ENCODE measurements around the gene CFAP77.
A peak's percentile ranks its signal among the peaks of the same experiment; 100 is the strongest.

Gene CFAP77

GRCh38 chr9:132579427-132579798 is 169.4 kb downstream of the CFAP77 start:
- DNase-seq (ENCODE audit: low read depth, low spot score): no peak

DNA sequence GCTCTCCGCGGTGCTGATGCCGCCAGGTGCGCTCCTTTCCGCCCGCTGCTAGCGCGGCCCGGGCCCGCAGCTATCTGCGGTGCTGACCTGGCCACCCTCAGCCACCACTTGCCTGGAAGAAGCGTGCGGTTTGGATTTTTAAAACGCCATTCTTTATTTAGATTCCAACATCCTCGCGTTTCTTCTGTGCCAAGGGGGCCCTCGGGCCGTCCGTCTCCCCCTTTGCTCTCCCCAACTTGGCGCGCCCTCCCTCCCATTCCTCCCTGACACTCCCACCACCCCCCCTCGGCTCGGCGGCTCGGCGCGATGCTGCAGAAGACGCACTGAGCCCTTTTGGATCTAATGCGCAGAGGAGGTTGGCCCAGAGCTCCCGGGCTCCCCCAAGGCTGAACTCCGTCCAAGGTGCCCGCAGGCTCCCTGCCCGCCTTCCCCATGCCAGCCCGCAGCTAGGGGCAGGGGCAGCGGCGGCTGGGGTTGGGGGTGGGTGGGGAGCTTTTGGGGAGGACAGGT is 172.3 kb downstream of the CFAP77 start, which contains the start of gene BARHL1:
BARHL1 (plus strand) TSS at position 331 of the 510 bp plus-strand sequence. CDS start 192 bp downstream, outside the sequence.
- DNase-seq (ENCODE audit: low read depth, low spot score): no peak

- no peak for DNase-seq (ENCODE audit: low read depth, low spot score)
Measured at GRCh38 chr9:132582786-132583583, 173.0 kb downstream of the CFAP77 start.

GRCh38 chr9:132583584-132584304 is 173.7 kb downstream of the CFAP77 start:
- no peak for DNase-seq (ENCODE audit: low read depth, low spot score)

DNA sequence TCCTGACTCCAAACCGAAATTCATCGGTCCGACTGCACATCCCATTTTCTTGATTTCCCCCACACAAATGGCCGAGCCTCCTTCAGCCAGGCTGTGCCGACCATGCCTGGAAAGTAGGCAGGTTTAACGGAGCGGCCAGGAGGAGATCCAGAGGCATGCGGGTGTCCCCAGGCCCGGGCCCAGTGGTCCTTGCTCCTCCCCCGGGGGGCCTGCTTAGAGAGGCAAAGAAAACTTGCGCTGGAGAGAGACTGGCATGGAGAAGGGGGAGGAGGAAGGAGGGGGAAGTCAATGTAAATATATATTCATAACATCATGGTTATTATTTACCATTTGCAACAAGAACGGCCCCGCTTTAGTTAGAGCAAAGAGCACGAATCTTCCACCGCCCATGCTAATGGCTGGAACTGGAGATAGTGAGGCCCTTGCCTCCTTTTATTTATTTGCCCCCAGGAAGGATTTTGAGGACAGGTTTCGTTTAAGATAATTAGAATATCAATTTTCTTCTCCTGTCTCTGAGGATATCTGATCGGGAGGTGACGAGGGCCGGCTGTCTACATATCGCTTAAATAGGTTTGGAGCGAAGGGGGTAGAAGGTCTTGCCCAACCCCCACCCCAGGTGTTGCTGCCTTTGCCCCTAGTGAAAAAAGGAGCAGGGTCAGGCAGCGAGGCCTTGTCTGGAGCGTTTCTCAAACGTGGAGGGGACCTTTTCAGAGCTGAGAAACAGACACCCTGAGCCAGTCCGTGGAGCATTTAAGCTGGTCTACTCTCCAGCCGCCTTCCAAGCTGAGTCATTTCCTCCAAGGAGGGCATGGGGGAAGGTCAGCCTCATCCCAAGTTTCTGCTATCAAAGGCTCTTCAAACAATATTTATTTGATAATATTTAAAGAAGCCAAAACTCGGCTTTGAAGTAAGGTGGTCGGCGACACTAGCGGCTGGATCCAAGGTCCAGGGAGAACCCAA is 174.9 kb downstream of the CFAP77 start:
- DNase-seq (ENCODE audit: low read depth, low spot score): no peak

DNA sequence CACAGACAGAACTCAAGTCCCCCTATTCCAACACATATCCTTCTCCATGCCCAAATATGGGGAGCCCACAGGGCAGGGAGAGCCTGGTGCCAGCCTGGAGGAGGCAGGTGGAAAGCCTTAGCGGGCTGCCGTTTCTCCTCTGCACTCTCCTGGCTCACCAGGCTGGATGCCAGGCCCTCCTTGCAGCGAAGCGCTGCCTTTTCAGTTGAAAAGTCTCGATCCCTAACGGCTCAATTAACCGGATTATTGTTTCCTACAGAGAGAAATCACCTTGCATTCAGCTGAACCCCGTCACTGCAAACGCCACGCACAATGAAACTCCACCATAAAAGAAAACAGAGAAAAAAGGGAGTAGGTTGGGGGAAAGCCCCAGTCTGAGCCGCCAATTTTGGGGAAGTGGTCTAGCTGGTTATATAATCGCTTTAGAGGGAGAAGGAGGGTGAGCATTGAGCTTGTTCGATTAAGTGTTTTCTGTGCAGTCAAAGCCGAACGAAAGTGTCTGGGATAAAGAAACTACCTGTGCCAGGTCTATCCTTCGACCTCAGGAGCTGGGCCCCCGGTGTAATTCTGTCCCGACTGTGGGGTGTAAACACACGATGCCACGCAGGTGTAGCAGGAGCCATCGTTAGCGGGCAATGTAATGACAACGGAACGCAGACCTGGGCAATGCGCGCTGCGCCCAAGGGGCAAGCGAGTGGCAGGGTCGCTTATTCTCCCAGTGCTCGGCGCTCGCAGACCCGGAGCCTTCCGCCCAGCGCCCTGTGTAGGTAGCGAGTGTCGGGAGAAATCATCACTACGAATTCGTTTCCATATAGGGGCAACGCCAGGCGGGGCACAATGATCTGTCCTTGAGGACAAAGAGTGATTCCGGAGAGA is 176.2 kb downstream of the CFAP77 start:
- DNase-seq (ENCODE audit: low read depth, low spot score): no peak

GRCh38 chr9:132586830-132587591 is 177.0 kb downstream of the CFAP77 start:
- peak; percentile 29 for DNase-seq (ENCODE audit: low read depth, low spot score)

- no peak for DNase-seq (ENCODE audit: low read depth, low spot score)
Measured at GRCh38 chr9:132587592-132587955, 177.6 kb downstream of the CFAP77 start.

- no peak for DNase-seq (ENCODE audit: low read depth, low spot score)
Measured at GRCh38 chr9:132588098-132588497, 178.1 kb downstream of the CFAP77 start.

GRCh38 chr9:132588501-132589147 is 178.6 kb downstream of the CFAP77 start:
- no peak for DNase-seq (ENCODE audit: low read depth, low spot score)

GRCh38 chr9:132589148-132590036 is 179.4 kb downstream of the CFAP77 start:
- DNase-seq (ENCODE audit: low read depth, low spot score): no peak

DNA sequence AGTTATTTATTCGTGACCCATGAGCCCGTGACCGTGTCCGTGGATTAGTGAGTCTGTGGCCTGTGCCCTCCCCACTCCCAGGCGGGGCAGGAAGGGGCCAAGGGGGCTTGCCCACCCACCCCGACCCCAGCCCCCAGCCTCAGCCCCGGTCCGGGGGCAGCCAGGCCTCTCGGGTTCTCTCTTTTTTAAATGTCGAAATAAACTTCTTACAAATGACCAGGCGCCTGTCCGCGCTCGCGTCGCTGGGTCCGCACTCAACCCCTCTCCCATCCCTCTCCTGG is 180.0 kb downstream of the CFAP77 start:
- DNase-seq (ENCODE audit: low read depth, low spot score): no peak

DNA sequence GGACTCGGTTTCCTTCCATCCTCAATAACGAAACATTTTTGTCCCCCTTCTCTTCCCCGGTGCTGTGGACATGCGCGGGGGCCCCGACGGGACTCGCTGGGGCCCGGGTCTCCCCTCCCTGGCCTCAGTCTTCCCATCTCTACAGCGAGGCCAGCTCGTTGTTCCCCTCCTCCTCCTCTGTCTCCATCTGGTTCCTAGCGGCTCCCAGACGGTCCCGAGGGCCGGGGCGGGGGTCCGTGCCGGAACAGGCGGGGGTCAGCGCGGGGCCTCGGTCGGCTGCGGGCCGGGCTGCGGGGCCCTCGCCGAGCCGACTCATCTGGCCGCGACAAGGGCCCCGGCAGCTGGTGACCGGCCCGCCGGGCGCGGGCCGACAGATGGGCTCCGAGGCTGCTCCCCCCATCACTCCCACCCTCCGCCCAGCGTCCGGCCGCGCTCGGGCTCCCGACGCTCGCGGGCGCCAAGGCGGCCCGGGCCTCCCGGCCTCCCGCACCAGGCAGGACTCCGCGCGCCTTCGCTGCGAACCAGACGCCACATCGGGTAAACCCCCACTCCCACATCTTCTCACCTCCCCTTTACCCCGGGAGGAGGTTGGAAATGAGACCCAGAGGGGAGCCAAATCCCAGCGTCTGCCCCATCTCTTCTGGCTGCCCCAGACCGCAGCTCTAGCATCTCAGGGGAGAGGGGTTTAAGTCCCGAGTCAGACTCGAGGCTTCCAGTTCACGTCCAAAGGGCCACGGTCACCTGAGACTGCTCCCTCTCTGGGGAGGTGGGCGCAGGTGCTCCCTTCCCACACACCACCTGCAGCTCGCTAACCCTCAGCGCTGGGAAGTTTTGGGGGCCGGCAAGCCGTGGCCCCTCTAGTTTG is 180.5 kb downstream of the CFAP77 start:
- no peak for DNase-seq (ENCODE audit: low read depth, low spot score)

DNA sequence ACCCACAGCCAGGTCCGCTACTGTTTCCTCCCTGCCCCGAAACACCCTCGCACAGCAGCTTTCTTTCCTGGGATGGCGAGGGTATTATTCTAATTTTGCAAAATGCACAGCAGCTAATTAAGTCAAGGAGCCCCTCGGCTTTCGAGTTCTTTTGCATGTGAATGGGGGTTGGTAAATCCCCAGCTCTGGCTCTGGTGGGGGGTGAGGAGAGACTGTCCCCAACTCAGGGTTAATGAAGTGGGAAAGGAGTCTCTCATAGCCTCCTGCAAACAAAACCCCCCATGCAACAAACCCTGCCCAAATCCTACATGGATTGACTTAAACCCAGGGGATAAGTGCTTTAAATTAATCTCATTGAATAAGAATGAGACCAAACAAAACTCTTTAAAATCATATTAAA is 181.2 kb downstream of the CFAP77 start:
- no peak for DNase-seq (ENCODE audit: low read depth, low spot score)

DNA sequence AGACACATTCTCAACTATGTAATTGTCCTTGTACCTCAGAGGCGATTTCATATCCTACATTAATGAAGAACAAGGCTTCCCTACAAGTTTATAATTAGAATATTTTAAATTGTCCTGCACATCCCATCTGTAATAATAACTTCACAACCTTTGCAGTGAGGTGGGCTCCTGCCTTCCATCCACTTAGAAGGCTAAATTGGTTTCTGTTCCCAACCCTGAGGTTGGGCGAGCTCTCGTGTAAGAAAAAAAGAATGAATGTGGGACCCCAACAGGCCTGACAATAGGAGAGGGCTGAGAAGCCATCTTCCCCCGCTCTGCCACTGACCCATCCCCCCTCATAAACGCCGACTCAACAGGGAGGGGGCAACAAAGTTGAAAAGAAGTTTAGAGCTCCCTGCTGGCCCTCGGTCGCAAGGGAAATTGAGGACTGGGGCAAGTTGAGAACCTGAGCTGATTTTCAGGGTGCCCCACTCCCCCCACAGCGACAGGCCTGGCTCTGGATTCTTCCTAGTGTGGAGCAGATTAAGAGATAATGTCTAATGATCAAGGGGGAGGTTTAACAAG is 181.8 kb downstream of the CFAP77 start:
- DNase-seq (ENCODE audit: low read depth, low spot score): no peak

DNA sequence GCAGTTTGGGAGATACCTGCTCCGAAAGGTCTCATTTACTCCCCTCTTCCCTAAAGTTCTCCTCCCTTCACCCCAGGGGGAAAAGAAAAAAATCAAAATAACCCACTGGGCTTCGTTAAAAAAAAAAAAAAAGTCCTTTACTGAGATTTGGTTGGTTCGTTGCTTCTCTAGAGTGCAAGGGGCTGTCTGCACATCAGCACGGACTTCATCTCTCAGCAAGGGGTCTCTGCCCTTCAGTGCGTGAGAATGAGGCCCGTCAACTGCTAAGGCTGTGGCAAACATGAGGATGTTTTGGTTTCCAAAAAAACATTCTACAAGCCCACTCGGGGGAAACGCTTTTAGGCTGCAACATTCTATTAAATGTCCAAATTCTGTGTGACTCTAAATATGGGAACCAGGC is 182.4 kb downstream of the CFAP77 start:
- DNase-seq (ENCODE audit: low read depth, low spot score): no peak

DNA sequence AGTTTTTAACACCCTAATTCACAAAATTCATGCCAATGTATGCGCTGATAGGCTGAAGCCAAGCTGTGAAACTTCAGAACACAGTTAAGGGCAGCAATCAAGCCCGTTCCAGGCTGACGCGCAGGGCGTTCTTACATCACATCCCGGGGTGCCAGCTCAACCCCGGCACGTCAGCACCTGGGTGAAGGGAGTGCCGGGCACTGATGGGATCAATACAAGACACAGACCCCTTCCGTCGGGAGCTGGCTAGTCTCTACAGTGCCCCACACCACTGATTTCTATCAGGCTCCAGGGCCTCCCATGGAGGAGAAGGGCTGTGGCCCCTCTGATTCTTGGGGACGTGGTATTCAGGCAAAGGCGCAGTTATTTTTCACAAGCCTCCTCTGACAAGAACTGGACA is 184.4 kb downstream of the CFAP77 start:
- no peak for DNase-seq (ENCODE audit: low read depth, low spot score)

Measured in astrocyte of the hippocampus (primary cell).